GM23338 (cell line): ENCODE results near the gene KCNIP1. TPM values are rescaled to one million over a fixed set of nuclear protein-coding genes. Genes with fewer than 3 reads are reported as not detected.
A peak's percentile ranks its signal among the peaks of the same experiment; 100 is the strongest.

Experiments used
- ATAC-seq: fragments of 200-7000 bp; cut with Tn5 transposase; 3 replicates; pipeline ENCODE4 v1.9.1; 2020
- DNase-seq: peaks from one replicate; pipeline ENCODE4 v3.0.0-alpha.2; 2015; ENCODE audit warnings: low spot score
- H2AFZ ChIP-seq: fragments of 200-600 bp; sonication (generic); 2 replicates; pipeline ENCODE4 v1.8.0; 2016; ENCODE audit warnings: antibody characterized with exemption, mild to moderate bottlenecking, moderate library complexity
- H3F3A ChIP-seq: fragments of 200-600 bp; sonication (generic); replicated peaks from 2 replicates; pipeline ENCODE4 v1.8.0; 2017; ENCODE audit warnings: antibody characterized with exemption, mixed run types, low read depth
- H3K27ac ChIP-seq: fragments of 200-600 bp; sonication (generic); 2 replicates; pipeline ENCODE4 v1.6.1; 2016; ENCODE audit warnings: low read depth
- H3K27me3 ChIP-seq: fragments of 200-600 bp; sonication (generic); 2 replicates; pipeline ENCODE4 v1.8.0; 2016; ENCODE audit warnings: mild to moderate bottlenecking, mixed run types, moderate library complexity; ENCODE audit not compliant: insufficient read depth
- H3K36me3 ChIP-seq: fragments of 200-600 bp; sonication (generic); 2 replicates; pipeline ENCODE4 v1.8.0; 2016; ENCODE audit warnings: mild to moderate bottlenecking; ENCODE audit not compliant: insufficient read depth
- H3K4me1 ChIP-seq: fragments of 200-600 bp; sonication (generic); 2 replicates; pipeline ENCODE4 v1.8.0; 2016; ENCODE audit warnings: mild to moderate bottlenecking, moderate library complexity; ENCODE audit not compliant: insufficient read depth
- H3K4me2 ChIP-seq: fragments of 200-600 bp; sonication (generic); 2 replicates; pipeline ENCODE4 v1.7.1; 2017; ENCODE audit warnings: mixed run types
- H3K4me3 ChIP-seq: fragments of 200-600 bp; sonication (generic); 2 replicates; pipeline ENCODE4 v1.6.1; 2016; ENCODE audit warnings: mixed run types
- H3K79me2 ChIP-seq: fragments of 200-600 bp; sonication (generic); replicated peaks from 2 replicates; pipeline ENCODE4 v1.8.0; 2017; ENCODE audit warnings: mild to moderate bottlenecking; ENCODE audit not compliant: insufficient read depth
- H3K9me2 ChIP-seq: fragments of 200-600 bp; sonication (generic); 2 replicates; pipeline ENCODE4 v1.8.0; 2017; ENCODE audit not compliant: insufficient read depth
- H4K20me1 ChIP-seq: fragments of 200-600 bp; sonication (generic); replicated peaks from 2 replicates; pipeline ENCODE4 v1.8.0; 2017; ENCODE audit warnings: mild to moderate bottlenecking; ENCODE audit not compliant: insufficient read depth
- H3K27ac Mint-ChIP-seq: 2 replicates; pipeline ENCODE4 v1.8.0; 2020; ENCODE audit warnings: inconsistent platforms, mild to moderate bottlenecking, moderate library complexity, mixed read lengths
- H3K27me3 Mint-ChIP-seq: 3 replicates; pipeline ENCODE4 v1.8.0; 2022; ENCODE audit warnings: low read depth, mild to moderate bottlenecking, moderate library complexity, mixed read lengths, inconsistent platforms; ENCODE audit not compliant: insufficient read depth, poor library complexity
- H3K36me3 Mint-ChIP-seq: 3 replicates; pipeline ENCODE4 v1.8.0; 2021; ENCODE audit warnings: low read depth, mild to moderate bottlenecking, inconsistent platforms, moderate library complexity, mixed read lengths
- H3K4me1 Mint-ChIP-seq: 3 replicates; pipeline ENCODE4 v1.8.0; 2020; ENCODE audit warnings: mild to moderate bottlenecking, inconsistent platforms, mixed read lengths
- H3K4me3 Mint-ChIP-seq: 3 replicates; pipeline ENCODE4 v1.8.0; 2021; ENCODE audit warnings: moderate library complexity, mild to moderate bottlenecking, inconsistent platforms, mixed read lengths
- H3K9me3 Mint-ChIP-seq: 3 replicates; pipeline ENCODE4 v1.8.0; 2020; ENCODE audit warnings: moderate library complexity, mild to moderate bottlenecking, inconsistent platforms, mixed read lengths
- EZH2 ChIP-seq: fragments of 200-600 bp; sonication (generic); IDR thresholded peaks from one replicate; pipeline ENCODE4 v1.8.0; 2017; ENCODE audit warnings: antibody characterized with exemption, mild to moderate bottlenecking, low read depth; ENCODE audit not compliant: unreplicated experiment
- JUNB ChIP-seq: IDR thresholded peaks from one replicate; pipeline ENCODE4 v1.6.1; 2016; ENCODE audit warnings: antibody characterized with exemption; ENCODE audit not compliant: unreplicated experiment
- NANOG ChIP-seq: IDR thresholded peaks from 2 replicates; pipeline ENCODE4 v1.6.1; 2016; ENCODE audit warnings: antibody characterized with exemption, borderline replicate concordance
- POLR2AphosphoS5 ChIP-seq: IDR thresholded peaks from 2 replicates; pipeline ENCODE4 v1.6.1; 2016; ENCODE audit warnings: antibody characterized with exemption, low read depth
- STAT1 ChIP-seq: IDR thresholded peaks from one replicate; pipeline ENCODE4 v1.6.1; 2016; ENCODE audit warnings: antibody characterized with exemption; ENCODE audit not compliant: unreplicated experiment
- ZNF114 ChIP-seq: fragments of 250-450 bp; sonication (Bioruptor Pico); IDR thresholded peaks from 2 replicates; pipeline ENCODE4 v1.5.0; 2020; ENCODE audit warnings: mild to moderate bottlenecking, moderate library complexity
- polyA plus RNA-seq: library from polyadenylated mRNA; unstranded; fragments of >200 nt; fragmentation: Nextera tagmentation; extraction: Ambion mirVana; gene quantifications from 2 replicates; pipeline ENCODE4 v1.2.1, GENCODE V29; 2016
- total RNA-seq: library from RNA; depleted of rRNA; stranded (reverse); fragments of >200 nt; shearing (Covaris generic); gene quantifications from 2 replicates; pipeline ENCODE4 v1.2.3, GENCODE V29; 2014
- TF ChIP-seq, protein P1 (sequence below): IDR thresholded peaks from 2 replicates; pipeline ENCODE4 v1.6.1; 2016; ENCODE audit warnings: antibody characterized with exemption
- TF ChIP-seq, protein P2 (sequence below): IDR thresholded peaks from one replicate; pipeline ENCODE4 v1.6.1; 2018; ENCODE audit warnings: antibody characterized with exemption; ENCODE audit not compliant: unreplicated experiment
- TF ChIP-seq, protein P3 (sequence below), 2 experiments: fragments of 200-600 bp in 1 of 2; sonication (generic) in 1 of 2; conservative IDR thresholded peaks; 2 replicates each; pipeline versions ENCODE4 v1.5.1 to v1.6.1; 2016 to 2017; ENCODE audit warnings: antibody characterized with exemption in 2 of 2, low read depth in 2 of 2, mild to moderate bottlenecking in 2 of 2, moderate library complexity in 1 of 2

KCNIP1 gene
- total and polyA plus RNA-seq, 2 experiments from 2014 or later, result 0.31 to 0.87 TPM

DNA sequence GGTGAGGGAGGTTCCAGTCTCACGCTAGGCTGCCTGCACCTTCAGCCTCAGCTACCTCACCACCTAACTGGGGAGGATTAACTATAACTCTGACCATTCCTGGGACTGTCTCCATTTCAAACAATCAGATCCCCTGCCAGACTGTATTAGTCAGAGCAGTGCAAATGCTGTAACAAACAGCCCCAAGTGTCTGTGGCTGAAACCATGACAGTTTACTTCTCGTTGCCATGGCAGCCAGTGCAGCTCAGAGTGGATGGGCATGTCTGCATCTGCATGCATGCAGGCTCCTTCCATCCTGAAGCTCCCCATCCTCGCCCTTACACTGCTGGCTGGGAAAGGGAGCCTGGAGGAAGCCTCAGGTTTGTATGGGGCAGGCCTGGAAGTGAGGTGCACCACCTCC, 86.7 kb downstream of the KCNIP1 start (continued):
- no peak for TF ChIP-seq JUNB
- no peak for TF ChIP-seq NANOG
- TF ChIP-seq, protein P1, sequence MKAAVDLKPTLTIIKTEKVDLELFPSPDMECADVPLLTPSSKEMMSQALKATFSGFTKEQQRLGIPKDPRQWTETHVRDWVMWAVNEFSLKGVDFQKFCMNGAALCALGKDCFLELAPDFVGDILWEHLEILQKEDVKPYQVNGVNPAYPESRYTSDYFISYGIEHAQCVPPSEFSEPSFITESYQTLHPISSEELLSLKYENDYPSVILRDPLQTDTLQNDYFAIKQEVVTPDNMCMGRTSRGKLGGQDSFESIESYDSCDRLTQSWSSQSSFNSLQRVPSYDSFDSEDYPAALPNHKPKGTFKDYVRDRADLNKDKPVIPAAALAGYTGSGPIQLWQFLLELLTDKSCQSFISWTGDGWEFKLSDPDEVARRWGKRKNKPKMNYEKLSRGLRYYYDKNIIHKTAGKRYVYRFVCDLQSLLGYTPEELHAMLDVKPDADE, result no peak
- no peak for TF ChIP-seq POLR2AphosphoS5

DNA sequence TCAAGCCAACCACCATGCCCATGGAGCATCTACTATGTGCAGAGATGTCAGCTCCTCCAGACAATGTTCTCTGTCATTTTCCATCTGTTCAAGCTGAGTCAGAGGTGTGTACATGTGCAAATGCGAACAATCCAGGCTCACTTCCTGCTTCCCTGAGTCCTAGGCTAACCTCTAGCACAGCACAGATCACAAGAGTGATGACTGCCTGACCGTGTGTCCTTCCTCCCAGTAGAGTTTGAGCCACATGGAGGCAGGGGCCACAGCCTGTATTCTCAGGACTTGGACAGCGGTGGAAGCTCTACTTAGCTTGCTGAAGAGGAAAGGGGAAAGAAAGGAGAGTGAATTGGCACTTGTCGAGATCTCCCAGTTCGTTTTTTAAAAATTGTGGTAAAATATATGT, 87.2 kb downstream of the KCNIP1 start:
- H2AFZ ChIP-seq, result no peak overlapping the region
- no peaks in the 10 kb centered on the region for H3F3A ChIP-seq
- H3K36me3 Mint-ChIP-seq, result no peaks in the 10 kb centered on the region
- TF ChIP-seq EZH2, result no peak
- TF ChIP-seq, protein P2, sequence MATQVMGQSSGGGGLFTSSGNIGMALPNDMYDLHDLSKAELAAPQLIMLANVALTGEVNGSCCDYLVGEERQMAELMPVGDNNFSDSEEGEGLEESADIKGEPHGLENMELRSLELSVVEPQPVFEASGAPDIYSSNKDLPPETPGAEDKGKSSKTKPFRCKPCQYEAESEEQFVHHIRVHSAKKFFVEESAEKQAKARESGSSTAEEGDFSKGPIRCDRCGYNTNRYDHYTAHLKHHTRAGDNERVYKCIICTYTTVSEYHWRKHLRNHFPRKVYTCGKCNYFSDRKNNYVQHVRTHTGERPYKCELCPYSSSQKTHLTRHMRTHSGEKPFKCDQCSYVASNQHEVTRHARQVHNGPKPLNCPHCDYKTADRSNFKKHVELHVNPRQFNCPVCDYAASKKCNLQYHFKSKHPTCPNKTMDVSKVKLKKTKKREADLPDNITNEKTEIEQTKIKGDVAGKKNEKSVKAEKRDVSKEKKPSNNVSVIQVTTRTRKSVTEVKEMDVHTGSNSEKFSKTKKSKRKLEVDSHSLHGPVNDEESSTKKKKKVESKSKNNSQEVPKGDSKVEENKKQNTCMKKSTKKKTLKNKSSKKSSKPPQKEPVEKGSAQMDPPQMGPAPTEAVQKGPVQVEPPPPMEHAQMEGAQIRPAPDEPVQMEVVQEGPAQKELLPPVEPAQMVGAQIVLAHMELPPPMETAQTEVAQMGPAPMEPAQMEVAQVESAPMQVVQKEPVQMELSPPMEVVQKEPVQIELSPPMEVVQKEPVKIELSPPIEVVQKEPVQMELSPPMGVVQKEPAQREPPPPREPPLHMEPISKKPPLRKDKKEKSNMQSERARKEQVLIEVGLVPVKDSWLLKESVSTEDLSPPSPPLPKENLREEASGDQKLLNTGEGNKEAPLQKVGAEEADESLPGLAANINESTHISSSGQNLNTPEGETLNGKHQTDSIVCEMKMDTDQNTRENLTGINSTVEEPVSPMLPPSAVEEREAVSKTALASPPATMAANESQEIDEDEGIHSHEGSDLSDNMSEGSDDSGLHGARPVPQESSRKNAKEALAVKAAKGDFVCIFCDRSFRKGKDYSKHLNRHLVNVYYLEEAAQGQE, result peak; percentile 48
- TF ChIP-seq ZNF114 (CRISPR knock-in tag), result no peak
- TF ChIP-seq POLR2AphosphoS5, result no peak
- no peaks in the 10 kb centered on the region for H3K79me2 ChIP-seq
- no peak overlapping the region for H3K4me2 ChIP-seq
- H3K36me3 ChIP-seq, result no peaks in the 10 kb centered on the region
- H3K9me3 Mint-ChIP-seq, result no peaks in the 10 kb centered on the region; the same call in 2 of the 3 replicates
- no peaks in the 10 kb centered on the region for H4K20me1 ChIP-seq
- H3K9me2 ChIP-seq, result no peaks in the 10 kb centered on the region
- peaks cover 10% of the 10 kb centered on the region for H3K27me3 Mint-ChIP-seq
- H3K4me1 Mint-ChIP-seq, result no peaks in the 10 kb centered on the region
- H3K4me1 ChIP-seq, result no peaks in the 10 kb centered on the region
- no peak overlapping the region for H3K4me3 Mint-ChIP-seq
- no peak for DNase-seq
- H3K4me3 ChIP-seq, result no peak overlapping the region
- H3K27me3 ChIP-seq, result no peaks in the 10 kb centered on the region
- ATAC-seq, result no peak
- H3K27ac ChIP-seq, result no peak overlapping the region
- no peak overlapping the region for H3K27ac Mint-ChIP-seq

DNA sequence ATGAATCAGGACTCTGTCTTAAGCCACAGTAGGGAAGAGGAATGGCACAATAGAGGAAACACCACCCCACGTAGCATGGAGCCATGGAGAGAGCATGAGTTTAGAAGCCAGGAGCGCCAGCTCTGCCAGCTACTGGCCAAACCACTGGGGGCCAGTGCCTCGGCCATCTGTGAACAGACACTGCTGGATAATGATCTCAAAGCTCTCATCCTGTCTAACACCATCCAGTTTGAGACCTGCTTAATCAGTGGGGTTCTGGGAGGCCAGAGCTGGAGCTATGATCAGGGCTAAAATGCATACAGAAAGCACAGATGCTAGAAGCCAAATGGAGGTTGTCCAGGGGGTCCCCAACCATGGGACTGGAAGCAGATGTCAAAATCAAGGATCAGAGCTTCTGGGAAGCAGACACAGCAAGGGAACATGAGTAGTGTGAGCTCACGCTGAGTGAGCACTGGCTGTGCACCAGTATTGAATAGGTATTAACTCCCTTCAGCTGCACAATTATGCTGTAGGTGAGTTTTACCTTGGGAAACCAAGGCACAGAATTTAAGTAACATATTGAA, 92.7 kb downstream of the KCNIP1 start:
- Mint-ChIP-seq H3K9me3 (no peaks in the 10 kb centered on the region), H3K4me1 (peaks cover 12% of the 10 kb centered on the region; the same call in 2 of the 3 replicates), H3K36me3 (no peaks in the 10 kb centered on the region), H3K27me3 (peaks cover 14% of the 10 kb centered on the region), H3K4me3 (no peak overlapping the region), H3K27ac (no peak overlapping the region)
- no peaks in the 10 kb centered on the region for H3K36me3 ChIP-seq
- no peak overlapping the region for H3K4me2 ChIP-seq
- DNase-seq, result no peak
- no peak overlapping the region for H3K4me3 ChIP-seq
- no peak for ATAC-seq
- no peaks in the 10 kb centered on the region for H3K79me2 ChIP-seq
- no peaks in the 10 kb centered on the region for H3F3A ChIP-seq
- no peak overlapping the region for H2AFZ ChIP-seq
- no peaks in the 10 kb centered on the region for H4K20me1 ChIP-seq
- TF ChIP-seq POLR2AphosphoS5, result no peak
- no peak for TF ChIP-seq ZNF114 (CRISPR knock-in tag)
- TF ChIP-seq, protein P3, sequence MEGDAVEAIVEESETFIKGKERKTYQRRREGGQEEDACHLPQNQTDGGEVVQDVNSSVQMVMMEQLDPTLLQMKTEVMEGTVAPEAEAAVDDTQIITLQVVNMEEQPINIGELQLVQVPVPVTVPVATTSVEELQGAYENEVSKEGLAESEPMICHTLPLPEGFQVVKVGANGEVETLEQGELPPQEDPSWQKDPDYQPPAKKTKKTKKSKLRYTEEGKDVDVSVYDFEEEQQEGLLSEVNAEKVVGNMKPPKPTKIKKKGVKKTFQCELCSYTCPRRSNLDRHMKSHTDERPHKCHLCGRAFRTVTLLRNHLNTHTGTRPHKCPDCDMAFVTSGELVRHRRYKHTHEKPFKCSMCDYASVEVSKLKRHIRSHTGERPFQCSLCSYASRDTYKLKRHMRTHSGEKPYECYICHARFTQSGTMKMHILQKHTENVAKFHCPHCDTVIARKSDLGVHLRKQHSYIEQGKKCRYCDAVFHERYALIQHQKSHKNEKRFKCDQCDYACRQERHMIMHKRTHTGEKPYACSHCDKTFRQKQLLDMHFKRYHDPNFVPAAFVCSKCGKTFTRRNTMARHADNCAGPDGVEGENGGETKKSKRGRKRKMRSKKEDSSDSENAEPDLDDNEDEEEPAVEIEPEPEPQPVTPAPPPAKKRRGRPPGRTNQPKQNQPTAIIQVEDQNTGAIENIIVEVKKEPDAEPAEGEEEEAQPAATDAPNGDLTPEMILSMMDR (conservative IDR thresholded peaks at IDR 0.05; ENCODE audit: low read depth in 2 of 2), result no peak
- TF ChIP-seq NANOG, result no peak
- no peak for TF ChIP-seq EZH2
- no peak for TF ChIP-seq STAT1
- TF ChIP-seq JUNB, result no peak
- H3K27ac ChIP-seq, result no peak overlapping the region
- no peaks in the 10 kb centered on the region for H3K27me3 ChIP-seq
- no peaks in the 10 kb centered on the region for H3K4me1 ChIP-seq
- no peaks in the 10 kb centered on the region for H3K9me2 ChIP-seq
